Neural cell (in vitro differentiated cells): ENCODE results near the gene RAD51B. TPM values are rescaled to one million over a fixed set of nuclear protein-coding genes. Genes with fewer than 3 reads are reported as not detected.

Experiments
- H2AFZ ChIP-seq: fragments of 200-600, 300-800 bp; sonication (generic), shearing (Covaris generic); 2 replicates; pipeline ENCODE4 v1.6.0; 2014; ENCODE audit warnings: low read depth, mild to moderate bottlenecking, antibody characterized with exemption, low read length, moderate library complexity
- H3F3A ChIP-seq: fragments of 200-600 bp; shearing (Covaris generic); 2 replicates; pipeline ENCODE4 v1.6.1; 2016; ENCODE audit warnings: mild to moderate bottlenecking, moderate library complexity, mixed read lengths, antibody characterized with exemption, low read length; ENCODE audit not compliant: insufficient read depth, poor library complexity, severe bottlenecking
- H3K27ac ChIP-seq: fragments of 200-600, 300-800 bp; sonication (generic), shearing (Covaris generic); 2 replicates; pipeline ENCODE4 v1.5.1; 2014; ENCODE audit warnings: mild to moderate bottlenecking, low read length, moderate library complexity
- H3K27me3 ChIP-seq: fragments of 300-800, 200-600 bp; sonication (generic), shearing (Covaris generic); 2 replicates; pipeline ENCODE4 v1.6.0; 2014; ENCODE audit warnings: mild to moderate bottlenecking, low read depth, low read length, moderate library complexity; ENCODE audit not compliant: insufficient read depth
- H3K36me3 ChIP-seq: fragments of 300-800, 200-600 bp; sonication (generic), shearing (Covaris generic); 2 replicates; pipeline ENCODE4 v1.5.1; 2014; ENCODE audit warnings: mild to moderate bottlenecking, antibody characterized with exemption, low read length, moderate library complexity; ENCODE audit not compliant: insufficient read depth
- H3K4me2 ChIP-seq: fragments of 300-800, 200-600 bp; sonication (generic), shearing (Covaris generic); 2 replicates; pipeline ENCODE4 v1.6.0; 2014; ENCODE audit warnings: mild to moderate bottlenecking, low read length
- H3K4me3 ChIP-seq: fragments of 300-800, 200-600 bp; sonication (generic), shearing (Covaris generic); 2 replicates; pipeline ENCODE4 v1.5.1; 2014; ENCODE audit warnings: mild to moderate bottlenecking, low read length, moderate library complexity
- H3K79me2 ChIP-seq: fragments of 200-600 bp; shearing (Covaris generic); replicated peaks from 2 replicates; pipeline ENCODE4 v1.6.0; 2014; ENCODE audit warnings: mild to moderate bottlenecking, low read length, moderate library complexity; ENCODE audit not compliant: insufficient read depth
- H3K9ac ChIP-seq: fragments of 300-800, 200-600 bp; sonication (generic), shearing (Covaris generic); 2 replicates; pipeline ENCODE4 v1.6.1; 2016; ENCODE audit warnings: mild to moderate bottlenecking, low read length, mixed read lengths
- H3K9me2 ChIP-seq: fragments of 200-600 bp; shearing (Covaris generic); 2 replicates; pipeline ENCODE4 v1.6.1; 2016; ENCODE audit warnings: mild to moderate bottlenecking, low read length, mixed read lengths; ENCODE audit not compliant: insufficient read depth
- H3K9me3 ChIP-seq: fragments of 200-600, 300-800 bp; sonication (generic), shearing (Covaris generic); 2 replicates; pipeline ENCODE4 v1.6.1; 2016; ENCODE audit warnings: mild to moderate bottlenecking, mixed run types, low read length, moderate library complexity, mixed read lengths
- H4K20me1 ChIP-seq: fragments of 200-600 bp; shearing (Covaris generic); 2 replicates; pipeline ENCODE4 v1.6.1; 2016; ENCODE audit warnings: mild to moderate bottlenecking, mixed run types; ENCODE audit not compliant: insufficient read depth
- EP300 ChIP-seq: fragments of 450-650 bp; conservative IDR thresholded peaks from 2 replicates; pipeline ENCODE4 v1.6.1; 2014; ENCODE audit warnings: antibody characterized with exemption, mild to moderate bottlenecking, moderate library complexity; ENCODE audit not compliant: poor library complexity, severe bottlenecking
- EZH2 ChIP-seq: fragments of 200-600, 300-800 bp; shearing (Covaris generic), sonication (generic); IDR thresholded peaks from 2 replicates; pipeline ENCODE4 v1.6.1; 2014; ENCODE audit warnings: antibody characterized with exemption, low read length, borderline replicate concordance, mild to moderate bottlenecking; ENCODE audit not compliant: insufficient read depth, poor library complexity, severe bottlenecking
- MXI1 ChIP-seq: fragments of 450-650 bp; conservative IDR thresholded peaks from 2 replicates; pipeline ENCODE4 v1.6.1; 2014; ENCODE audit warnings: antibody characterized with exemption, mild to moderate bottlenecking; ENCODE audit not compliant: poor library complexity, severe bottlenecking
- POLR2AphosphoS5 ChIP-seq: IDR thresholded peaks from 2 replicates; pipeline ENCODE4 v1.6.1; 2012
- RAD21 ChIP-seq: fragments of 450-650 bp; conservative IDR thresholded peaks from 2 replicates; pipeline ENCODE4 v1.6.1; 2014; ENCODE audit warnings: antibody characterized with exemption, mild to moderate bottlenecking, moderate library complexity
- REST ChIP-seq: IDR thresholded peaks from 2 replicates; pipeline ENCODE4 v1.6.1; 2012; ENCODE audit warnings: borderline replicate concordance
- SMC3 ChIP-seq: fragments of 450-650 bp; conservative IDR thresholded peaks from 2 replicates; pipeline ENCODE4 v1.6.1; 2014; ENCODE audit warnings: antibody characterized with exemption, mild to moderate bottlenecking, moderate library complexity; ENCODE audit not compliant: poor library complexity
- TAF1 ChIP-seq: IDR thresholded peaks from 2 replicates; pipeline ENCODE4 v1.6.1; 2012; ENCODE audit warnings: low read depth
- polyA plus RNA-seq: library from polyadenylated mRNA; depleted of rRNA; stranded (reverse); fragments of >200 nt; gene quantifications from 2 replicates; pipeline ENCODE4 v1.2.3, GENCODE V29; 2014
- TF ChIP-seq, protein P1 (sequence below): fragments of 450-650 bp; IDR thresholded peaks from 2 replicates; pipeline ENCODE4 v1.5.1; 2014; ENCODE audit warnings: antibody characterized with exemption, mild to moderate bottlenecking, moderate library complexity; ENCODE audit not compliant: poor library complexity, severe bottlenecking

RAD51B gene
- polyA plus RNA-seq, 1 donor from 2014 or later: 3.1 TPM

DNA sequence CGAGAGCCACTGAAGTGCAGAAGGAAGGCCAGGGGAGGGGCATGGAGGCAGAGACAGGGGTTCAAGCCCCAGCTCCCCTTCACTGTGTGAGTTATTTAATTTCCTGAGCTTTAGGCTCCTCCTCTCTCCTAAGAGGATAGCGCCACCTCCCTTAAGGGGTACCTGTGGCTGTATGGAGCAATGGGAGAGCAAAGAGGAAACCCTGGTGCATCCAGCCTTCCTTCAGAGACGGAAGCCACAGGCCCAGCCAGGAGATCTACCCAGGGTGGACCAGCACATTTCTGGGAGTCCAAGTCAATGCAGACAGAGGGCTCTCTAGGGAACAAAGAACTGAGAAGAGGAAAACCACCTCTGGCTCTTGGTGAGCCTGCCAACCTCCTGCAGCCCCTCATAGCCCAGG is 883.0 kb downstream of the RAD51B start:
- H3F3A ChIP-seq: no peaks in the 10 kb centered on the region
- no peaks in the 10 kb centered on the region for H4K20me1 ChIP-seq
- TF ChIP-seq, protein P1, sequence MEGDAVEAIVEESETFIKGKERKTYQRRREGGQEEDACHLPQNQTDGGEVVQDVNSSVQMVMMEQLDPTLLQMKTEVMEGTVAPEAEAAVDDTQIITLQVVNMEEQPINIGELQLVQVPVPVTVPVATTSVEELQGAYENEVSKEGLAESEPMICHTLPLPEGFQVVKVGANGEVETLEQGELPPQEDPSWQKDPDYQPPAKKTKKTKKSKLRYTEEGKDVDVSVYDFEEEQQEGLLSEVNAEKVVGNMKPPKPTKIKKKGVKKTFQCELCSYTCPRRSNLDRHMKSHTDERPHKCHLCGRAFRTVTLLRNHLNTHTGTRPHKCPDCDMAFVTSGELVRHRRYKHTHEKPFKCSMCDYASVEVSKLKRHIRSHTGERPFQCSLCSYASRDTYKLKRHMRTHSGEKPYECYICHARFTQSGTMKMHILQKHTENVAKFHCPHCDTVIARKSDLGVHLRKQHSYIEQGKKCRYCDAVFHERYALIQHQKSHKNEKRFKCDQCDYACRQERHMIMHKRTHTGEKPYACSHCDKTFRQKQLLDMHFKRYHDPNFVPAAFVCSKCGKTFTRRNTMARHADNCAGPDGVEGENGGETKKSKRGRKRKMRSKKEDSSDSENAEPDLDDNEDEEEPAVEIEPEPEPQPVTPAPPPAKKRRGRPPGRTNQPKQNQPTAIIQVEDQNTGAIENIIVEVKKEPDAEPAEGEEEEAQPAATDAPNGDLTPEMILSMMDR: no peak
- TF ChIP-seq EZH2 (no peak), MXI1 (no peak), TAF1 (no peak), EP300 (no peak), RAD21 (no peak), POLR2AphosphoS5 (no peak), REST (no peak), SMC3 (no peak)
- no peaks in the 10 kb centered on the region for H3K79me2 ChIP-seq
- no peak overlapping the region for H3K27ac ChIP-seq
- no peak overlapping the region for H3K4me2 ChIP-seq
- H3K9ac ChIP-seq: no peak overlapping the region
- no peak overlapping the region for H2AFZ ChIP-seq
- H3K4me3 ChIP-seq: no peak overlapping the region
- H3K9me3 ChIP-seq: no peaks in the 10 kb centered on the region
- no peaks in the 10 kb centered on the region for H3K27me3 ChIP-seq
- H3K9me2 ChIP-seq: no peaks in the 10 kb centered on the region
- no peaks in the 10 kb centered on the region for H3K36me3 ChIP-seq

DNA sequence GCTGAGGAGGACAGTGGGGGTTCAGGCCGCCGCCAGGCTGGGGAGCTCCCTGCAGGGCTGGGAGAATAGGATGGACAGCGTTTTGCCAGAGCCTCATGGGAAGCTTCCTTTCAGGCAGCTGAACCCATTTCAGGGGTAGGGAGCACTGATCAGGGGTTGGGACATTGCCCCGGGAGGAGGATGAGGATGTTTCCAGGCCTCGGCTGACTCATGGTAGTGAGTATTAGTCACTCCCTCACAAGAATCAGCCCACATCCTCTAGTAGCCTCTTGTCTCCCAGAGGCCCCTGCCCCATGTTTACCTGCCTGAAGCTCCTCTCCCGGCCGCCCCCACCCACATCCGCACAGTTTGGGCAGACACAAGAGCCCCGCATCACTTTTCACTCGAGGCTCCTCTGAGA is 883.5 kb downstream of the RAD51B start:
- no peaks in the 10 kb centered on the region for H4K20me1 ChIP-seq
- no peak overlapping the region for H3K9ac ChIP-seq
- H3K79me2 ChIP-seq: no peaks in the 10 kb centered on the region
- H3K9me2 ChIP-seq: no peaks in the 10 kb centered on the region
- H2AFZ ChIP-seq: no peak overlapping the region
- H3K27ac ChIP-seq: no peak overlapping the region
- H3K4me3 ChIP-seq: no peak overlapping the region
- no peaks in the 10 kb centered on the region for H3K9me3 ChIP-seq
- TF ChIP-seq REST: no peak
- TF ChIP-seq, protein P1: no peak
- TF ChIP-seq MXI1: no peak
- TF ChIP-seq TAF1: no peak
- TF ChIP-seq POLR2AphosphoS5: no peak
- no peak for TF ChIP-seq RAD21
- TF ChIP-seq EZH2: no peak
- no peak for TF ChIP-seq SMC3
- no peak for TF ChIP-seq EP300
- no peaks in the 10 kb centered on the region for H3K27me3 ChIP-seq
- H3K4me2 ChIP-seq: no peak overlapping the region
- H3F3A ChIP-seq: no peaks in the 10 kb centered on the region
- no peaks in the 10 kb centered on the region for H3K36me3 ChIP-seq
